HL-60/S4 treated with retinoic acid at 250 ng/mL for 4 days and 3 days (cell line): ENCODE results near the gene ARID3A.

ENCODE experiments used
- in situ Hi-C: fragments of 300-500 bp; cut with MboI; formaldehyde crosslinking; loops from 2 replicates; pipeline ENCODE4 v1.7.0; 2022; ENCODE audit warnings: low sequenced_read_pairs

ARID3A gene

DNA sequence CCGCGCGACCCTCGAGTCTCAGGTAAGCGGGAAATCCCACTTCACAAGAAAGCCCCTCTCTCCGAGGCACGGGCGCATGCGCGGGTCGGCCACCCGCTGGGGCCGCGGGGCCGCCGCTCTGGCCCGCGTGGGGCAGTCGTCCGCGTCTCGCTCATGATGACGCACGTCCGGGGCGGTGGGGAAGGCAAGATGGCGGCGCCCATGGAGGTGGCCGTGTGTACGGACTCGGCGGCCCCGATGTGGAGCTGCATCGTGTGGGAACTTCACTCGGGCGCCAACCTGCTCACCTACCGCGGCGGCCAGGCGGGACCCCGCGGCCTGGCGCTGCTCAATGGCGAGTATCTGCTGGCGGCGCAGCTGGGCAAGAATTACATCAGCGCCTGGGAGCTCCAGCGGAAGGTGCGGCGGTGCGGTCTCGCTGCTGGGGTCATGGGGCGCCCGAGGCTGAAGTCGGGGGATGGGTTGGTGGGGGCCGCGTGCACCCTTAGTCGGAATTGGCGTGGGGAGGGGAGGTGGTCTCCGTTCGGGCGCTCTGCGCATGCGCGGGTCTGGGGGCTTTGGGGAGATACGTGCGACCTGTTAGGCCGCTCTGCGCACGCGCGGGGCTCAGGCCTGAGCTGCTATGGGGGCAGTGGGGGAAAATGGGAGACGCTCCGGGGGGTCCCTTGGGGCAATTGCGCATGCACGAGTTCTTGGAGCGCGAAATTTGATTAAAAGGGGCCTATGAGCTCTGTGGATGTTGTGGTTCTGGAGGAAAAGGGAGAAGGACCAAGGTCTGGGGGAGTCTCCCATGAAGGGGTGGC, 58.5 kb downstream of the ARID3A start, which contains the start of gene WDR18:
WDR18 (plus strand) TSS at position 181 of the 803 bp plus-strand sequence; CDS start at position 190, 9 bp downstream.
- in situ Hi-C loops, result loop anchor here (10.0 kb wide), 1 partner anchor 220 kb away; no protein-coding TSS in a partner anchor

DNA sequence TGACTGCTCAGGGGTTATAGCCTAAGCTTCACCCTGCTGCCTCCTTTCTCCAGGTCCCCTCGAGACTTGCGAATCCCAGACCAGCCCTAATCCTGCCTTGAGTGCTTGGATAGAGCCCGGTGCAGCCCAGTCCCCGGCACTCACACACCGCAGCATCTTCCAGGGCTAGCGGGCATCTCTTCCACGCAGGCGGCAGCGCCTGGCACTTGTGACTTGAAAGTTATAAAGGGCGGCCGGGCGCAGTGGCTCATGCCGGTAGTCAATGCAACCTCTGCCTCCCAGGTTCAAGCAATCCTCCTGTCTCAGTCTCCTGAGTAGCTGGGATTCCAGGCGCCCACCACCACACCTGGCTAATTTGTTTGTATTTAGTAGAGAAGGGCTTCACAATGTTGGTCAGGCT, 60.2 kb downstream of the ARID3A start:
- in situ Hi-C loops, result loop anchor here (10.0 kb wide), 1 partner anchor 221 kb away; no protein-coding TSS in a partner anchor

DNA sequence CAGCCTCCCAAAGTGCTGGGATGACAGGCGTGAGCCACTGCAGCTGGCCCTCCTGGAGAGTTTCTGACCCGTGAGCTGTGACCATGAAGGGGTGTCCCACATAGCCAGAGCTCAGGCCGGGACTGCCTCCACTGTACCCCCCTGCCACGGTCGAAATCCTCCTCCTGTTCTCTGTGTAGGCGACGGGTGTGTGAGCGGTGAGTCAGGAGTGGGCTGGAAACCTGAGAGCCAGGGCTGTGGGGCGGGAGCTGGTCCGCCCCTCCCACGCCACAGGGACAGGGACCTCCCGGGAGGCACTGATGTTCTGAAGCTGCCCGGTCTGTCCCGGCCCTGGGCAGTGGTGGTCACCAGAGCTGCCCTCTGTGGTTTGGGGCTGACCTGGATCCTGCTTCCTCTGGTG, 62.2 kb downstream of the ARID3A start:
- in situ Hi-C loops, result loop anchor here (10.0 kb wide), 1 partner anchor 223 kb away; no protein-coding TSS in a partner anchor

DNA sequence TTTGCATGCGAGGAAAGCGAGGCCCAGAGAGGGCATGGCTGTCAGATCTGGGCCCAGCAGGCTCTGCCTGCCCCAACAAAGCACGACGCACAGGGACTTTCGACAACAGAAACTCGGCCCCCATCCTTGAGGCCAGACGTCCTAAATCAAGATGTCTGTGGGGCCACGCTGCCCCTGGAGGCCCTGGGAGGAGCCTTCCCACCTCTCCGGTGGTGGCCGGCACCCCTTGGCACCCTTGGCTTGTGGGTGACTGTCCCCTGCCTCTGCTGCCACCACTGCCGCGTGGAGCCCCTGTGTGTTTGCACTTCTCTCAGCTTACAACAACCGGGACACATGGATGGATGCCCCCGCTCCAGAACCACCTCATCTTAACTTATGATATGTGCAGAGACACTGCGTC, 62.7 kb downstream of the ARID3A start:
- in situ Hi-C loops, result loop anchor here (10.0 kb wide), 1 partner anchor 224 kb away; no protein-coding TSS in a partner anchor

DNA sequence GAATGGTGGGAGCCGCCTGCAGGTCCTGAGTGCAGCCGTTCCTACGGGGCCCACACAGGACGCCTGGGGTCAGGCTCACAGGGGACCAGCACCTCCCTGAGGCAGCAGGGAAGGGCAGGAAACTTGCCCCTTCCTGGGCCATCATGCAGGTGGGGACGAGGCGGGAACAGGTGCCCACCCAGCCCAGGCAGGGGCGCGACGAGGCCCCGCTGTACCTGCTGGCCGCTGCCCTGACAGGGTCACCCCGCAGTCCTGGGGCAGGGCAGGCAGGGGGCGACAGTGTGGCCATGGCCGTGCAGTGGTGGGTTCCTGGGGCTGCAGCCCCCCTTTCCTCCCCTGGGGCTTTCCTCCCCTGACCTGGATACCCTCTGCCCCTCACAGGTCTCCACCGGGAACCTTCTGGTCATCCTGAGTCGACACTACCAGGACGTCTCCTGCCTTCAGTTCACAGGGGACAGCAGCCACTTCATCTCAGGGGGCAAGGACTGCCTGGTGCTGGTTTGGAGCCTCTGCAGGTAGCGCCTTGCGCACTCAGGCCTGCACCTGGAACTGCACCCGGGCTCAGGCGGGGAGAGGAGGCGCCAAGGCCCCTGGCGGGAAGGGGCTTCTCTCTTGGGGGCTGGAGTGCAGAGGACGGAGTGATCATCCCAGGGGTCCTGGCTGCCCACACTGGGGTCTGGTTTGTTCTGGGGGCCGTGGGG, 63.7 kb downstream of the ARID3A start:
- in situ Hi-C loops, result loop anchor here (10.0 kb wide), 1 partner anchor 225 kb away; no protein-coding TSS in a partner anchor

DNA sequence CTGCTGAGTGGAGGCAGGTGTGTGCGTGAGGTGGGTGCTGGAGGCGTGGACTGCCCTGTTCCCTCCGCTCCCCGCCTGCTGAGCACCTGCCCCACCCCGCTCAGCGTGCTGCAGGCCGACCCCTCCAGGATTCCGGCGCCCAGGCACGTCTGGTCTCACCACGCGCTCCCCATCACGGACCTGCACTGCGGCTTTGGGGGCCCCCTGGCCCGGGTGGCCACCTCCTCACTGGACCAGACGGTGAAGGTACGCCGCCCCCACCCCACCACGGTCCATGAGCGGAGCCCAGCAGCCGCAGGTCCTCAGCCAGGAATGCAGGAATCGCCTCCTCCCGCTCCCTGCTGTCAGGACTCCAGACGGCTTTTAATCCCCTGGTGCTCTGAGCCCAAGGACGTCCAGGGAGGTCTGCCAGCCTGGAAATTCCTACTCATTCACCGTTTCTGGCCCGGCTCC, 64.3 kb downstream of the ARID3A start:
- in situ Hi-C loops, result no loop called here

DNA sequence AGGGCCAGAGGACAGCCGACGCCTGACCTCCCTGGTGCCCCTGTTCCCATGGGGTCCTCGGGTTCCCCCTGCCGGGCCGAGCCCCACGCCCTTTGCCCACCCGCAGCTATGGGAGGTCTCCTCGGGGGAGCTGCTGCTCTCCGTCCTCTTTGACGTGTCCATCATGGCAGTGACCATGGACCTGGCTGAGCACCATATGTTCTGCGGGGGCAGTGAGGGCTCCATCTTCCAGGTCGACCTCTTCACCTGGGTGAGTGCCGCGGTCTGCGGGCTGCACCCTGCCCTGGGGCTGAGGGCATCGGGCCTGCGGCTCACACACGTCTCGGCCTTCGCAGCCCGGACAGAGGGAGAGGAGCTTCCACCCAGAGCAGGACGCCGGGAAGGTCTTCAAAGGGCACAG, 64.9 kb downstream of the ARID3A start:
- in situ Hi-C loops, result no loop called here

DNA sequence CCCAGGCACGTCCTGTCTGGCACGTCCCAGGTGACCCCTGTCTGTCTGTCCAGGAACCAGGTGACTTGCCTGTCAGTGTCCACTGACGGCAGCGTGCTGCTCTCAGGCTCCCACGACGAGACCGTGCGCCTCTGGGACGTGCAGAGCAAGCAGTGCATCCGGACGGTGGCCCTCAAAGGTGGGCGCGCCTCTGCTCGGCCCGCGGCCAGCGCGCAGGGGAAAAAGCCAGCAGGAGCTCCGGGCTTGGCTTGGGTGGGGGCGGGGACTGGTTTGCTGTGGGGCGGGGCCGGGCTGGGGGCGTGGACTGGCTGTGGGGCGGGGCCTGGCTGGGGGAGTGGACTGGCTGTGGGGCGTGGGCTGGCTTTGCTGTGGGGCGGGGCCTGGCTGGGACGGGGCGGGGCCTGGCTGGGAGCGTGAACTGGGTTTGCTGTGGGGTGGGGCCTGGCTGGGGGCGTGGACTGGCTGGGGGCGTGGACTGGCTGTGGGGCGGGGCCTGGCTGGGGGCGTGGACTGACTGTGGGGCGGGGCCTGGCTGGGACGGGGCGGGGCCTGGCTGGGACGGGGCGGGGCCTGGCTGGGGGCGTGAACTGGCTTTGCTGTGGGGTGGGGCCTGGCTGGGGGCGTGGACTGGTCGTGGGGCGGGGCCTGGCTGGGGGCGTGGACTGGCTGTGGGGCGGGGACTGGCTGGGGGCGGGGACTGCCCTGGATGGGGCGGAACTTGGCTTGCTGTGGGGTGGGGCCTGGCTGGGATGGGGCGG, 65.5 kb downstream of the ARID3A start:
- in situ Hi-C loops, result no loop called here

DNA sequence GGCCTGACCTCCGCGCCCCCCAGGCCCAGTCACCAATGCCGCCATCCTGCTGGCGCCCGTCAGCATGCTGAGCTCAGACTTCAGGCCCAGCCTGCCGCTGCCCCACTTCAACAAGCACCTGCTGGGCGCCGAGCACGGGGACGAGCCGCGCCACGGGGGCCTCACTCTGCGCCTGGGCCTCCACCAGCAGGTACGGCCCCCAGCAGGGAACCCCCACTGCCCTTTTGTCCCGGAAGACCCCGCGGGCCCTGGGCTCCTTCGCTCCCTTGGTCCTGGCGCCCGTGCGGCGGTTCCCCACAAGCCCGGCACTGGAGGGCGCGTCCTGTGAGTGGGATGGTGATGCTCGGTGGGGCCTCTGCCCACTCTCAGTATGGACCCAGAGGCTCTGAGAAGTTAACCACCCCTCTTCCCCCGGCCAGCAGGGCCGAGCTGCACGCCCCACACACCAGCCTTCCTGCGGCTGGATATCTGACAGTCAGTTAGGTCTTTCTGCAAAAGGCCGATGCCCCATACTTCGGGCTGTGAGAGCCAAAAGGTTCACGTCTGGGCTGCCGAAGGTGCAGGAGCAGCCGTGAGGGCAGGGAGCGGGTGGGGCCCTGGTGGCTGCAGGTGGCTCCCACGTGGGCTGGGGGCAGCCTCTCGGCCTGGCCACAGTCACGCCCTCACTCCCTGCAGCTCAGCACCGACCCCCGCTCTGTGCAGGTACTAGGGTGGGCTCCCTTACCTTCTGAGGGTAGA, 66.3 kb downstream of the ARID3A start:
- in situ Hi-C loops, result no loop called here

DNA sequence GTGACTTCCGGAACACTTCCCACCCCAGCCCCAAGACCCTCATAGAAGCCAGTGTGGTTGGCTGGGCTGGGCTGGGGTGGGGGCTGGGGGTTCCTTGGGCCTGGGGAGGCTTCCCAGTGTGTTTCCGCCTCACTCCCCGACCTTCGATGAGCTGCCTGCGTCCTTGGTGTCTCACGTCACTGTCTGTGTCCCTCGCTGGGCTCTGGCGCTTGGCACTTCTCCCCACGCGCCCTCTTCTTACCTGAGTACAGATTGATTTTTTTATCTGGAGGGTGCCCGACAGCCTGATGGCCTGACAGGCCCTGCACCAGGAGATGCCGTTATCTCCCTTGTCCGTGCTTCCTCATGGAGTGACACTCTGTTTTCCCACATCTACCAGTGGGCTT, 66.8 kb downstream of the ARID3A start:
- in situ Hi-C loops, result no loop called here

DNA sequence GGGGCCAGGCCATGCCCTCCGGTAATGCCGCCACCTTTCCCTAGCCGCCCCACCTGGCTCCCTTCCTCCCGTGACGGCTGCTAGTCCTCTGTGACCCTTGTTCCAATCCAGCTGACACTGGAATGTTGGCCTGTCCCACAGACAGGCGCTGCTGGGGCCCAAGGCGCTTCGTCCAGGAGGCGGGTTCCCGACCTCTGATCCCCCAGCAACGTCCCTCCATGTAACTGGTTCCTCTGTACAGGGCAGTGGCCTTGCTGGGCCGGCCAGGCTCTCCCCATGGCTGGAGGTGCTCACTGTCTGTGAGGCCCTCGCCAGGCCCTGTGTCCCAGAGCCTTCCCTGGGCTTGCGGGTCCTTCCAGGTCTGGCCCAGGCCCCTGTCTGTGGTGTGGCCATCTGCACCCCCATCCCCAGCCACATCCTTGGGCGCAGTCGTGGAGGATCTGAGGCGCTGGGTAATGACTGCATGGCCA, 67.6 kb downstream of the ARID3A start:
- in situ Hi-C loops, result no loop called here

DNA sequence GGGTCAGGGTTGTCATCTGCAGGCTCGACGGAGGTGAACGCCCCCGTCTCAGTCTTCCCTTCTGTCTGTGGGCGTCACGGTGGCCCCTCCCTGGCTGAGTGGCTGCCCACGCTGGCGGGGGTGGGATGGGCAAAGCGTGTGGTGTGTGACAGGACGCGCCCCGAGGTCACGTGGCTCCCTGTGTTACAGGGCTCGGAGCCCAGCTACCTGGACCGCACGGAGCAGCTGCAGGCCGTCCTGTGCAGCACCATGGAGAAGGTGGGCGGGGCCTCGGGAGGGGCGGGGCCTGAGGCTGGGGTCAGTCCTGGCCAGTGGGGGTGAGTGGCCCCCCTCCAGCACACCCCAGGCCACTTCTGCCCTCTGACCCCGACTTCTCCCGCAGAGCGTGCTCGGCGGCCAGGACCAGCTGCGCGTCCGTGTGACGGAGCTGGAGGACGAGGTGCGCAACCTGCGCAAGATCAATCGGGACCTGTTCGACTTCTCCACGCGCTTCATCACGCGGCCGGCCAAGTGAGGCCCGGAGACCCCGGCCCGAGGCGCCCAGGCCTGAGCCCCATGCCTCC, 68.1 kb downstream of the ARID3A start:
- in situ Hi-C loops, result no loop called here

DNA sequence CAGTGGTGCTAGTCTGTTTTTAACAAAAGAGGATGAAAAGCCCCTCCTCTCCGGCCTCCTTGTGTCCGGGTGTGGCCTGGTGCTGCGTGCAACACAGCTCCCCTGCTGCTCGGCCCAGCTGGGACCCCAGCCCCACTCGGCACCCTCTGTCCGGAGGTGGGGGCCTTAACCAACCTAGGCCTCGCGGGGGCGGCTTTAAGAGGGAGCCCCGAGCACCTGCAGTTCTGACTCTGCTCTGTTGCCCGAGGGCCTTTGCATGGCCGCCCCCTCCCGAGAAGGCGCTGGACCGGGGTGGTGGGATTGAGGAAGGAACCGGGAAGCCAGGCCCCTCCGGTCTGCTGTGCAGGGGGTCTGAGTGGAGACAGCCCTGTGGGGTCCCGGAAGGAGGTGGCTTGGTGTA, 68.7 kb downstream of the ARID3A start:
- in situ Hi-C loops, result no loop called here

DNA sequence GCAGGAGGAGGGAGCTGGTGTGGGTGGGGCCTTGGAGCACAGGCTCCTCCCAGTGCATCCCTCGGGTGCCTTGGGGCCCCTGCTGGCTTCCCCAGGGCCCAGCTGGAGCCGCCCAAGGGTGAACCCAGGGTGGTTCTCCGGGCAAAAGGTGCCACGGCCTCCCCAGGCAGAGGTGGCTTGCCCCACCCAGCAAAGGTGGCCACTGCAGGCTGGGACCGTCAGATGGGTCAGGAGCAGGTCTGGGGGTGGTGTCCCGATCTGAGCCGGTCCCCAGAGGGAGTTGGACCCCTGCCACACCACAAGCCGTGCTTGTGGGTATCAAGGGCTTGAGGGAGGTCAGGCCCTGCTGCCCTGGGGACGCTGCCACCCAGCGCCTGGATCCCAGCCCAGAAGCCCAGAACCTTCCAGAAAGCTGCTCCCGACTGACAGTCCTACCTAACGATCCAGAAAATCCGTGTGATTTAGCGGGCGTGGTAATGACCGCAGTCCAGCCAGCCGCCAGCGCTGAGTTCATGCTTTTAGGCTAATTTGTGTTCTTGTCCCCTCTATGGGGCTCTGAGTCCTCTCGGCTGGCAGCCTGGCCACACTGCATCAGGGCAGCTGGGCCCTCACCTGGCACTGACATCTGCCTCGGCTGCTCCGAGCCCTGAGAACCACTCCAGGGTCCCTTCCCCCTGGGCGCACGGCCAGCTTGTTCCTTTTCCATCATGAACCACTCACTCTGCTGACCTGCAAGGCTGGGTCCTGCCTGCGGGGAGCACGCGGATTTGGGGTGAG, 69.4 kb downstream of the ARID3A start:
- in situ Hi-C loops, result no loop called here

DNA sequence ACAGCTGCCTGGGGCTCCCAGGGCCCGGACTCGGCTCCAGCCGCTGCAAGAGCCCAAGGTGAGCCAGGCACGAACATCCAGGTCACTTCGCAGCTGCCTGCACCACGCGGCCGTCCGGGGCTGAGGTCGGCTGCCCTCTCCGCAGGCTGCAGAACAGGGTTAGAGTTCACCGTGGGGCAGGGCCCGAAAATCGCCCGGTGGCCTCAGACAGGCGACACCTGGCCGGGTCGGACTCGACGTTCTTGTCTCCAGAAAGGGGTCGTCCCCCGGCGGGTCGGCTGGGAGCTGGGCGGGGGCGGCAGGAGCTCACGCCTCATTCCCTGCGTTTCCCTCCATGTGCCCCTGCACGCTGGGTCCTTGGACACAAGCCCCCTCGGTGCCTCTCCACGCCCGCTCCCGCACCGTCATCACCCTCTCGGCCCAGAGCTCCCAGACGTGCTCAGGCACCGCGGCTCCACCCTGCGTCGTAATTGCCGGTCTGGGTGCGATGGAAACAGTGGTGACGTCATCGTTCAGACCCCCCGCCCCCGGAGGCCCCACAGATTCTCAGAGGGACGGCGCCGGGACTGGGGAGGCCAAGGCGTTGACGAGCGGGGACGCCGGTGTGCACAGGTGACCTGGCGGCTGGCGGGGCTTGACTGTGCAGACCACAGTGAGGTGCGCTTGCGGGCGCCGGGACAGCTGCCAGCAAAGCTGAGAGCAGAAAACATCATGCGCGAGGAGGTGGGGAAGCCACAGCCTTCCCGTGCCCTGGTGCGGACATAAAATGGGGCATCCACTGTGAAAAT, 70.4 kb downstream of the ARID3A start:
- in situ Hi-C loops, result no loop called here

DNA sequence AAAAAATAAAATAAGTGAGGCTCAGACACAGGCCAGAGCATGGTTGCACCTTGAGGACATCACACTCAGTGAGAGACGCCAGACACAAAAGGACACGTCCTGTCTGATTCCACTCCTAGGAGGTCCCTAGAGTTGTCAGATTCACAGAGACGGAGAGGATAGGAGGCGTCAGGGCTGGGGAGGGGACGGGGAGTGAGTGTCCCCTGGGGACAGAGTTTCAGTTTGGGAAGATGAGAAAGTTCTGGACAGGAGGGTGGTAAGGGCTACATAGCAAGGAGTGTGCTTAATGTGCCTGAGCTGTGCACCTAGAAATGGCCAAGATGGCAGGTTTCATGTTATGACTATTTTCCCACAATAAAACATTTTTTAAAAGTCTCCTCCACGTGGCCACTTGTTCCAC, 72.2 kb downstream of the ARID3A start:
- in situ Hi-C loops, result no loop called here

DNA sequence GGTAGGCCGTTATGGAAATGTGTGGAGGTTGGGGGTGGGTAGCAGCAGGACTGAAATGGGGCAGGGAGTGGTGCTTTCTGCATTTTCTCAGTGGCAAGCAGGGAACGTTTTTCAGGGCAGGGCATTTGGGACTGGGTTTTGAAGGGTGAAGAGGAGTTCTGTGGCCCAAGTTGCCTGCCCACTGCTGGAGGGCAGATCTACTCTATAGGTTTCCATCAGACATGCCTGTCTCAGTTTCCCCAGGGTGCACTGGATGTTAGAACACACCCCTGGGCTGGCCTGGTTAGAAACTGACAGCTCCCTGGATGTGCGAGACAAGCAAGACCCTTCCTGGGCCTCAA, 73.5 kb downstream of the ARID3A start:
- in situ Hi-C loops, result no loop called here

DNA sequence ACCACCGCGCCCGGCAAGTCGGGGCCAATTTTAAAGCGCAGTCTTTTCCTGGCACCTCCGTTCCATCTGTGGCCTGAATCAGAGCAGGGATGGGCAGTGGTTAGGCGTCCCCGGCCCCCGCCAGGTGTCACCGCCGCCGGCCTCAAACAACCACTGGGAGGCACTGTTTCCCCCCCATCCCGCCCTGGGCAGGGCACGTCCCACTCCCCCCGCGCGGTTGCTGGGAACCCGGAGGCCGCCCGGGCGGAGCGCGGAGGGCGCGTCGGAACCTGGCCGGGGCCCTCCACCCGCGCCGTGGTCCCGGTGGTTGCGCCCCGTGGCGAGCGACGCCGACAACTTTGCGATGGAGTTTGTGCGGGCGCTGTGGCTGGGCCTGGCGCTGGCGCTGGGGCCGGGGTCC, 74.3 kb downstream of the ARID3A start, which contains the start of gene GRIN3B:
GRIN3B (plus strand) TSS at position 325 of the 400 bp plus-strand sequence; CDS start at position 344, 19 bp downstream.
- in situ Hi-C loops, result no loop called here
